Keratinocyte (primary cell): Measurements from ENCODE around the gene SBNO2. TPM values are rescaled to one million over a fixed set of nuclear protein-coding genes. Genes with fewer than 3 reads are reported as not detected.

Experiments
- DNase-seq: peaks from one replicate; pipeline ENCODE4 v3.0.0-alpha.2; 2011; ENCODE audit warnings: low read depth, missing footprints, low spot score
- FAIRE-seq: peaks from 2 replicates; lab custom pipeline; 2011; peaks lifted over from hg19 to GRCh38; lab: Jason Lieb, UNC
- H2AFZ ChIP-seq: 2 replicates; pipeline ENCODE4 v1.6.0; 2012; ENCODE audit warnings: low read length, control low read depth, inconsistent platforms; ENCODE audit not compliant: control insufficient read depth
- H3K27ac ChIP-seq: 2 replicates; pipeline ENCODE4 v1.5.1; 2011; ENCODE audit warnings: low read length; ENCODE audit not compliant: control insufficient read depth, insufficient read depth
- H3K27me3 ChIP-seq: 3 replicates; pipeline ENCODE4 v1.6.0; 2011; ENCODE audit warnings: low read length; ENCODE audit not compliant: control insufficient read depth, insufficient read depth; ENCODE audit errors: extremely low read depth
- H3K36me3 ChIP-seq, 2 experiments: 2 replicates in 1 of 2; 3 replicates in 1 of 2; pipeline ENCODE4 v1.5.1; 2011; ENCODE audit warnings: low read length in 2 of 2, mild to moderate bottlenecking in 1 of 2; ENCODE audit not compliant: control insufficient read depth in 2 of 2, insufficient read depth in 2 of 2; ENCODE audit errors: extremely low read depth in 1 of 2
- H3K4me1 ChIP-seq: 3 replicates; pipeline ENCODE4 v1.5.1; 2011; ENCODE audit warnings: low read length; ENCODE audit not compliant: control insufficient read depth, insufficient read depth; ENCODE audit errors: extremely low read depth
- H3K4me2 ChIP-seq: 3 replicates; pipeline ENCODE4 v1.6.0; 2011; ENCODE audit warnings: low read depth, low read length; ENCODE audit not compliant: control insufficient read depth, insufficient read depth; ENCODE audit errors: extremely low read depth
- H3K4me3 ChIP-seq, 3 experiments: fragments of 200-600 bp in 1 of 3; sonication (generic) in 1 of 3; 2 replicates in 2 of 3; 3 replicates in 1 of 3; pipeline ENCODE4 v1.5.1; 2011 to 2016; ENCODE audit warnings: low read length in 3 of 3, mild to moderate bottlenecking in 3 of 3, control low read depth in 2 of 3, inconsistent platforms in 1 of 3, low read depth in 1 of 3, mixed read lengths in 1 of 3, mixed run types in 1 of 3, moderate library complexity in 1 of 3; ENCODE audit not compliant: control insufficient read depth in 2 of 3, insufficient read depth in 2 of 3; ENCODE audit errors: extremely low read depth in 1 of 3
- H3K79me2 ChIP-seq: 2 replicates; pipeline ENCODE4 v1.6.0; 2012; ENCODE audit warnings: low read length; ENCODE audit not compliant: control insufficient read depth, insufficient read depth
- H3K9ac ChIP-seq: 3 replicates; pipeline ENCODE4 v1.6.0; 2011; ENCODE audit warnings: low read length; ENCODE audit not compliant: control insufficient read depth, insufficient read depth; ENCODE audit errors: extremely low read depth
- H3K9me1 ChIP-seq: 3 replicates; pipeline ENCODE4 v1.6.0; 2011; ENCODE audit warnings: low read length; ENCODE audit not compliant: control insufficient read depth, insufficient read depth; ENCODE audit errors: extremely low read depth
- H3K9me3 ChIP-seq: 2 replicates; pipeline ENCODE4 v1.5.1; 2012; ENCODE audit warnings: low read depth, low read length; ENCODE audit not compliant: control insufficient read depth
- H4K20me1 ChIP-seq: 3 replicates; pipeline ENCODE4 v1.6.0; 2011; ENCODE audit warnings: low read length; ENCODE audit not compliant: control insufficient read depth, insufficient read depth; ENCODE audit errors: extremely low read depth
- EZH2 ChIP-seq: IDR thresholded peaks from one replicate; pipeline ENCODE4 v1.6.1; 2012; ENCODE audit warnings: inconsistent platforms, mild to moderate bottlenecking, low read length, moderate library complexity
- dilution Hi-C: fragments of 300-500 bp; cut with MboI; formaldehyde crosslinking; loops from one replicate; pipeline ENCODE4 v1.7.0; 2020; ENCODE audit warnings: low sequenced_read_pairs; ENCODE audit not compliant: extremely low pct_ligation_motif_present
- polyA plus RNA-seq, 5 experiments: library from polyadenylated mRNA; depleted of rRNA in 3 of 5; stranded (reverse) in 3 of 5; stranded (forward) in 1 of 5; unstranded in 1 of 5; fragments of >200 nt; gene quantifications; 1 replicate in 1 of 5; 2 replicates in 3 of 5; 3 replicates in 1 of 5; pipeline versions ENCODE4 v1.2.1 to v1.2.3, GENCODE V29; 2011 to 2012; ENCODE audit warnings: missing spikeins in 2 of 5, low read depth in 1 of 5, low replicate concordance in 1 of 5
- TF ChIP-seq, protein P1 (sequence below), 3 experiments: IDR thresholded peaks in 1 of 3; conservative IDR thresholded peaks in 1 of 3; optimal IDR thresholded peaks in 1 of 3; 2 replicates in 2 of 3; 3 replicates in 1 of 3; pipeline versions ENCODE3 to v1.5.1; 2011; ENCODE audit warnings: low read length in 3 of 3, mild to moderate bottlenecking in 3 of 3, moderate library complexity in 2 of 3, control low read depth in 1 of 3, inconsistent platforms in 1 of 3; ENCODE audit not compliant: insufficient read depth in 2 of 3; ENCODE audit errors: extremely low read depth in 1 of 3

SBNO2 gene
- polyA plus RNA-seq, 1 donor (not counting 4 experiments of a cell fraction or from before 2014, with no cell fraction given): 10.9 TPM

DNA sequence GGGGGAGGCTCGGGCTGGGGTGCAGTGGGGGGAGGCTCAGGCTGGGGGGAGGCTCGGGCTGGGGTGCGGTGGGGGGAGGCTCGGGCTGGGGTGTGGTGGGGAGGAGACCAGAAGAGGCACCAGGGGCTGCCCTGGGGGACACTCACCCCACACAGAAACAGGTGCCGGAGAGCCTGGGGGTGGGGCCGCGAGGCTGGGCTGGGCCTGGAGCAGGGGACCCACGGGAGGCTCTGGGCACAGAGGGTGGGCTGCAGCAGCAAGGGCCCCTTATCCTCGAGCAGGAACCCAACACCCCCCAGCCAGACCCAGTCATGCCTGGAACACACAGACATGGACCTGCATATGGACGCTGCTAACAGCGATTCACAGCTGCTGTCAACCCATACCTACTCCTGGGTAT, 35.9 kb downstream of the SBNO2 start:
- Histone ChIP-seq H3K4me1 (no peaks in the 10 kb centered on the region), H3K4me2 (no peak overlapping the region), H3K27ac (no peak overlapping the region), H3K9me3 (no peaks in the 10 kb centered on the region), H3K4me3 (no peak overlapping the region), H3K9me1 (no peaks in the 10 kb centered on the region), H4K20me1 (peaks cover 6% of the 10 kb centered on the region), H3K27me3 (no peaks in the 10 kb centered on the region), H3K36me3 (peaks cover 21% of the 10 kb centered on the region in 2 experiments), H2AFZ (no peak overlapping the region), H3K79me2 (peaks cover 48% of the 10 kb centered on the region), H3K9ac (no peak overlapping the region)
- DNase-seq (no peak), FAIRE-seq (no peak)
- dilution Hi-C loops: no loop called here
- no peak for TF ChIP-seq EZH2
- TF ChIP-seq, protein P1, sequence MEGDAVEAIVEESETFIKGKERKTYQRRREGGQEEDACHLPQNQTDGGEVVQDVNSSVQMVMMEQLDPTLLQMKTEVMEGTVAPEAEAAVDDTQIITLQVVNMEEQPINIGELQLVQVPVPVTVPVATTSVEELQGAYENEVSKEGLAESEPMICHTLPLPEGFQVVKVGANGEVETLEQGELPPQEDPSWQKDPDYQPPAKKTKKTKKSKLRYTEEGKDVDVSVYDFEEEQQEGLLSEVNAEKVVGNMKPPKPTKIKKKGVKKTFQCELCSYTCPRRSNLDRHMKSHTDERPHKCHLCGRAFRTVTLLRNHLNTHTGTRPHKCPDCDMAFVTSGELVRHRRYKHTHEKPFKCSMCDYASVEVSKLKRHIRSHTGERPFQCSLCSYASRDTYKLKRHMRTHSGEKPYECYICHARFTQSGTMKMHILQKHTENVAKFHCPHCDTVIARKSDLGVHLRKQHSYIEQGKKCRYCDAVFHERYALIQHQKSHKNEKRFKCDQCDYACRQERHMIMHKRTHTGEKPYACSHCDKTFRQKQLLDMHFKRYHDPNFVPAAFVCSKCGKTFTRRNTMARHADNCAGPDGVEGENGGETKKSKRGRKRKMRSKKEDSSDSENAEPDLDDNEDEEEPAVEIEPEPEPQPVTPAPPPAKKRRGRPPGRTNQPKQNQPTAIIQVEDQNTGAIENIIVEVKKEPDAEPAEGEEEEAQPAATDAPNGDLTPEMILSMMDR (optimal IDR thresholded peaks at IDR 0.05 in 1 of 3, IDR thresholded peaks at IDR 0.05 in 1 of 3, conservative IDR thresholded peaks at IDR 0.05 in 1 of 3; ENCODE audit: extremely low read depth in 1 of 3, insufficient read depth in 2 of 3, low read length in 3 of 3): no peak

DNA sequence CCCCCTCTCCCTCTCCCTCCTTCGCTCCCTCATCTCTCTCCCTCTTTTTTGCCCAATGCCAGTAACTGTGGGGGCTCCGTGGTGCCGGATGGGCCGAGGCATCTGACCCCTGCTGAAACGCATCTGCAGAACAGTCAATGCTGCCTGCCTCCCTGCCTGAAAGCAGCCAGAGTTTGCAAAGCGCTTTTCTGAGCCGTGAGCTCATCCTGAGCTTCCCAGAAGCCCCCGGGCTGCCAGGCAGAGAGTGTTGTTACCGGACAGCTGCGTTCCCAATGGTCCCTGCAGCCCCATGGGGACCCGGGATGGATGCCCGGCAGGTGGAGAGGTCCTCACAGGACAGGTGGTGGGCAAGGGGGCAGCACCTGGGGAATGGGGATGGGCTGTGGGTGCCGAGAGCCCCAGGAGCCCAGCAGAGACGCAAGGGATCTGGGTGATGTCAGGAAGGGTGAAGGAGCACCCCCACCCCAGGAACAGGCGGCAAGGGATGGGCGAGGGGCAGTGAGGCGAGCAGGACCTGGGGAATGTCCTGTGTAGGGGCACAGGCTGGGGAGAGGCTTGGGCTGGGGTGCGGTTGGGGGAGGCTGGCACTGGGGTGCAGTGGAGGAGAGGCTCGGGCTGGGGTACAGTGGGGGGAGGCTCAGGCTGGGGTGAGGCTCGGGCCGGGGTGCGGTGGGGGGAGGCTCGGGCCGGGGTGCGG, 37.3 kb downstream of the SBNO2 start:
- no peaks in the 10 kb centered on the region for H3K9me1 ChIP-seq
- H3K27ac ChIP-seq: no peak overlapping the region
- no peak overlapping the region for H3K4me2 ChIP-seq
- DNase-seq: no peak
- H3K9me3 ChIP-seq: no peaks in the 10 kb centered on the region
- TF ChIP-seq, protein P1 (optimal IDR thresholded peaks at IDR 0.05 in 1 of 3, IDR thresholded peaks at IDR 0.05 in 1 of 3, conservative IDR thresholded peaks at IDR 0.05 in 1 of 3; ENCODE audit: extremely low read depth in 1 of 3, insufficient read depth in 2 of 3, low read length in 3 of 3): no peak
- peaks cover 16 to 17% of the 10 kb centered on the region in 2 experiments for H3K36me3 ChIP-seq
- FAIRE-seq: no peak
- no peak overlapping the region for H3K4me3 ChIP-seq
- H3K27me3 ChIP-seq: no peaks in the 10 kb centered on the region
- peaks cover 6% of the 10 kb centered on the region for H4K20me1 ChIP-seq
- peaks cover 46% of the 10 kb centered on the region for H3K79me2 ChIP-seq
- no peak overlapping the region for H3K9ac ChIP-seq
- H2AFZ ChIP-seq: no peak overlapping the region
- H3K4me1 ChIP-seq: peaks cover 8% of the 10 kb centered on the region
- dilution Hi-C loops: no loop called here
